ENCODE data around the gene CFP.

DNA sequence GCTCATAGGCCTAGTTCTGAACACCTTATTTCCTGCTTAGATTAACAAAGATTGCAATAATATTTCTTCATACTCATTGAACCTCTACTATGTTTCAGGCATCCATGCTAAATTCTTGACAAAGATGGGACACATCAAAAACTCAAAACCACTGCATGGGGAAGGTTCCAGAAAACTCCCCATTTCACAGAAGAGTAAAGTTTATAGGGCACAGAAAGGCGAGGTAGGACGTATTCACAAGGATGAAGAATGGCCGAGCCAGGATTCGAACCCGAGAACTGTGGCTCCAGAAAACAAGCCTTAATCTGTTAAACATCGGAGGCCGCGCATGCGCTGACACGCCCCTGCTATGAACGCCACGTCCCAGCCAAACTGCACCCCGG is 28.6 kb upstream of the CFP start:
- TF ChIP-seq EZH2phosphoT487 (IDR thresholded peaks at IDR 0.05; ENCODE audit: borderline replicate concordance) (no peak), ATF3 (IDR thresholded peaks at IDR 0.05) (no peak), MAX (IDR thresholded peaks at IDR 0.05) (no peak)
